ENCODE results near the gene LIN9. TPM values are rescaled to one million over a fixed set of nuclear protein-coding genes. Genes with fewer than 3 reads are reported as not detected.

Gene LIN9
- total and polyA plus RNA-seq, 3 experiments from 2014 or later = 3.5 to 10.7 (median 10.0) TPM

DNA sequence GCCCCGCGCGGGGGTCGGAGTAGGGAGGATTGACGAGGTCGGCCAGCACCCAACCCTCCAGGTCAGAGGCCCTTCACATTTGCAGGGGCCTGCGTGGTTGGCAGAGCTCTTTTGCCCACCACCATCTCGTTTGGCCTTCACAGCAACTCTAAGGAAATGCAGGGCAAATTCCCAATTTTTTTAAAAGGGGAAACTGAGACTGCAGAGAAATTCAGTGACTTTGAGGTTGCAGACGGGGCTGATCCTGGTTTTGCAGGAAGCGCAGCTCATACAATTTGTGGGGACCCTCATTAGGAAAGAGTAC is 122.0 kb downstream of the LIN9 start:
- peaks cover 33 to 43% (median 36%) of the 10 kb centered on the region in 3 donors for H3K4me1 Mint-ChIP-seq
- POLR2A ChIA-PET = no interaction called here

DNA sequence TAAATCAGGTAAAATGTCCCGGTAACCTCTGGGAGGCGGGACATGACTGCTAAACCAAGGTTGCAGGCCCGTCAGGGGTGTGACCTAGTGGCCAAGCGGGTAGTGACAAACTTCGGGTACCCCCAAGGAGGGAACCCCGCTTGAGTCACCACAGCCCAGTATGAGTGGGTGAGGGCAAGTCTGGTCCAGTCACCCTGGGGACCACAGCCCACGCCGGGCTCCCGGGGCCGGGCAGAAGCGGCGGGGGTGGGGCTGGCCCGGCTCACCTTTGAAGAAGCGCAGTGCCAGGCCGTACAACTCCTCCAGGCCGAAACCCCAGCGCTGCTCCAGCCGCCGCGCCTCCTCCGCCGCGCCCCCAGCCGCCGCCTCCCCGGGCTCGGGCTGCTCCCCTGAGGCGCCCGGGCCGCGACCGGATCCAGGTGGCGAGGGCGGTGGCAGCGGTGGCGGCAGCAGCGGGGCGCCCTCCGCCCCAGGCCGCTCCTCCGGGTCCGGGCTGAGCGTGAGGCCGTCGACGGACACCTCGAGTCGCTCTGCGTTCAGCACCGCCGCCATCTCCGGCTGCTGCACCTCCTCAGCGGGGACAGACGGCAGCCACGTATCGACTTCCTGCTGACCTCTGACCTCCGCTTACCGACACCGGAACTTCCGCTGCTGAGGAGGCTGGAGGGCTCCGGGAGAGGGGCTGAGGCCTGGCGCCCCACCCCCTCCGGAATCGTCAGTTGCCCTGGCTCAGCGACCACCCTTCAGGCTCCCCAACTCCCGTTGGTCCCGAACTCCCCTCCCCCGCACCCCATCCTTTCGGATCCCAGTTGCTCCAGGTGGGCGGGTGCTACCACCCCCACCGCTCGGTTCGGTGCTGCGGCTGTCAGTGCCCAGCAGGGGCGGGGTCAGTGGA is 122.6 kb downstream of the LIN9 start, which contains the start of gene ACBD3:
ACBD3 (minus strand) TSS at position 618 of the 895 bp plus-strand sequence; CDS start at position 552, 66 bp downstream.
- Histone ChIP-seq H3K27ac (ENCODE audit: low read depth, low read length) (peak within 1 kb of the TSS; percentile 90), H3K4me1 (ENCODE audit: insufficient read depth, low read length) (peaks cover 19% of the 10 kb centered on the region), H3K9me3 (ENCODE audit: low read length) (no peaks in the 10 kb centered on the region), H3K27me3 (ENCODE audit: insufficient read depth, low read length, poor library complexity, severe bottlenecking) (no peaks in the 10 kb centered on the region), H3K4me3 (ENCODE audit: low read length) (peak within 1 kb of the TSS; percentile 97), H3K36me3 (ENCODE audit: insufficient read depth, low read length) (no peaks in the 10 kb centered on the region)
- Mint-ChIP-seq H3K27me3 (no peaks in the 10 kb centered on the region), H3K36me3 (peaks cover 0 to 21% (median 2%) of the 10 kb centered on the region in 3 donors), H3K9me3 (no peaks in the 10 kb centered on the region), H3K27ac (peak within 1 kb of the TSS; percentile 89 to 98 (median 95)), H3K4me1 (peaks cover 37 to 49% (median 42%) of the 10 kb centered on the region in 3 donors), H3K4me3 (peak within 1 kb of the TSS; percentile 91 to 98 (median 95))
- CTCF ChIA-PET = interaction anchor here (1.4 to 2.7 kb wide), 3 partner anchors 11 to 61 kb away, joined by 4 to 17 read pairs (median 10); no protein-coding TSS in a partner anchor
- POLR2A ChIA-PET = no interaction called here
- DNase-seq = peak; percentile 74 to 91 (median 82)

More for the DNA sequence above, 122.0 kb downstream of the LIN9 start:
- H3K4me3 Mint-ChIP-seq = peak overlapping the region; percentile 89 to 98 (median 91)
- CTCF ChIA-PET = no interaction called here
- Histone ChIP-seq H3K4me3 (ENCODE audit: low read length) (peak overlapping the region; percentile 97), H3K27me3 (ENCODE audit: insufficient read depth, low read length, poor library complexity, severe bottlenecking) (no peaks in the 10 kb centered on the region), H3K9me3 (ENCODE audit: low read length) (no peaks in the 10 kb centered on the region), H3K27ac (ENCODE audit: low read depth, low read length) (peak overlapping the region; percentile 90), H3K36me3 (ENCODE audit: insufficient read depth, low read length) (no peaks in the 10 kb centered on the region), H3K4me1 (ENCODE audit: insufficient read depth, low read length) (peaks cover 19% of the 10 kb centered on the region)
- DNase-seq = no peak
- H3K36me3 Mint-ChIP-seq = peaks cover 0 to 16% (median 2%) of the 10 kb centered on the region in 3 donors
- peak overlapping the region; percentile 72 to 98 (median 94) for H3K27ac Mint-ChIP-seq
- no peaks in the 10 kb centered on the region for H3K9me3 Mint-ChIP-seq
- H3K27me3 Mint-ChIP-seq = no peaks in the 10 kb centered on the region

DNA sequence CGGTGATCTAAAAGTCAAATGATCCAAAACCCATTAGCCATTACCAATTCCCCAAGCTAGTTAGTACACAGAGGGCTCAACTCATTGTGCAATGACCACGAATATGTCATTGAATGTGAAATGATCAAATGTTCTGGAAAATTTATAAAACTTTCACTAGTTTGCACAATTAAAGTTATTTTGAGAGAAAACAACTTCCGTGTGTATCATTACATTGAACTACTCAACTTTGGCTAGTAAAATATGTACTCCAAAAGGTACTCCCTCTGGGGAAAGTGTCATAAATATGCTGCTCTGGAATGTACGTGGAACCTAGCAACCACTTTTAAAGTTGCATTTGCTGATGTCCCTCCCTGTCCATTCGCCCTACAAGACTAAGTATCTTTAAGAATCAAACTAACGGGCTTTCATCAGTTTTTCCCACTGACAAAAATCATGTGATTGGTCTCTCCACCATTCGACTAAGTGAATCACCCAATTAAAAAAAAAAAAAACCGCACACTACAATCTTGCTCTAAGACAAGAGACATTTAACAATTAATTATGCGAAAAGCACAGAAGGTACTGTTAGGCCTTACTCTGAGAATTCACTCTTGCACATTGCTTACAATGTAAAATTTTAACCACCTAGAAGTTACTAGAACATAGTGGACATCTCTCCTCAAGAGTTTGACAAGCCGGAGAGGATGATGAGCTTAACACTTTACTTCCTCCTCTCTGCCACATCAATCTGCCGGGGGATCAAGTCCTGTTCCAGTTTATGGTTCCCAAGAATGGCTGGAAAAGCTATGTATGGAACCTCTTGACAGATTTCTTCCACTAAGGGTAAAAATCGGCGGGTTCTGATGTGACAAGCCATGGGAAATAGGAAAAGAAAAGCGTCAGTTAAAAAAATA is 123.6 kb downstream of the LIN9 start:
- DNase-seq = no peak
- Histone ChIP-seq H3K27me3 (ENCODE audit: insufficient read depth, low read length, poor library complexity, severe bottlenecking) (no peaks in the 10 kb centered on the region), H3K4me3 (ENCODE audit: low read length) (peak overlapping the region; percentile 97), H3K36me3 (ENCODE audit: insufficient read depth, low read length) (no peaks in the 10 kb centered on the region), H3K27ac (ENCODE audit: low read depth, low read length) (peak overlapping the region; percentile 90), H3K9me3 (ENCODE audit: low read length) (no peaks in the 10 kb centered on the region), H3K4me1 (ENCODE audit: insufficient read depth, low read length) (peaks cover 19% of the 10 kb centered on the region)
- peaks cover 0 to 28% (median 2%) of the 10 kb centered on the region in 3 donors for H3K36me3 Mint-ChIP-seq
- ChIA-PET CTCF (interaction anchor here (0.6 to 2.7 kb wide), 5 partner anchors 9 to 148 kb away, joined by 3 to 17 read pairs (median 4); no protein-coding TSS in a partner anchor), POLR2A (interaction anchor here (0.9 kb wide), 1 partner anchor 186 kb away, joined by 3 read pairs; the partner anchor contains the start of gene SDE2)
- no peaks in the 10 kb centered on the region for H3K9me3 Mint-ChIP-seq
- H3K27ac Mint-ChIP-seq = peak overlapping the region; percentile 82 to 95 (median 94)
- no peaks in the 10 kb centered on the region for H3K27me3 Mint-ChIP-seq
- peak overlapping the region; percentile 91 to 96 (median 95) for H3K4me3 Mint-ChIP-seq
- H3K4me1 Mint-ChIP-seq = peaks cover 43 to 58% (median 52%) of the 10 kb centered on the region in 3 donors

DNA sequence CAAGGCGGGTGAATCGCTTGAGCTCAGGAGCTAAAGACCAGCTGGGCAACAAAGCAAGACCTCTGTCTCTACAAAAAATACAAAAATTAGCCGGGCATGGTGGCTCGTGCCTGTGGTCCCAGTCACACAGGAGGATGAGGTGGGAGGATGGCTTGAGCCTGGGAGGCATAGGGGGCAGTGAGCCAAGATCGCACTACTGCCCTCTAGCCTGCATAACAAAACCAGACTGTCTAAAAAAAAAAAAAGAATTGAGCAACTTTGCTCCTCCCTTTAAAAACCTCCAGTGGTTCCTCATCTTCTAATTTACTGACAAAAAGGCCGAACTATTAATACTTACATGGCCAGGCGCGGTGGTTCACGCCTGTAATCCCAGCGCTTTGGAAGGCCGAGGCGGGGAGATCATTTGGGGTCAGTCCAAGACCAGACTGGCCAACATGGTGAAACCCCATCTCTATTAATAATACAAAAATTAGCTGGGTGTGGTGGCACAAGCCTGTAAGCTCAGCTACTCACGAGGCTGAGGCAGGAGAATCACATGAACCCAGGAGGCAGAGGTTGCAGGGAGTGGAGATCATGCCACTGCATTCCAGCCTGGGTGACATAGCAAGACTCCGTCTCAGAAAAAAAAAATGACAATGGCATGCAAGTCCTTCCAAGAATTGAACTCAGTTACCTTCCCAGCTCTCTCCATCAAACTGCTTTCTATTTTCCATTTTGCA is 126.8 kb downstream of the LIN9 start:
- no peak for DNase-seq
- Mint-ChIP-seq H3K27me3 (no peaks in the 10 kb centered on the region), H3K36me3 (peaks cover 0 to 41% (median 5%) of the 10 kb centered on the region in 3 donors), H3K27ac (peak overlapping the region in 3 of 8 donors; percentile 23 to 75 (median 73)), H3K4me3 (peak overlapping the region in 3 of 7 donors; percentile 9 to 48 (median 20)), H3K9me3 (no peaks in the 10 kb centered on the region), H3K4me1 (peaks cover 58 to 84% (median 77%) of the 10 kb centered on the region in 3 donors)
- no peaks in the 10 kb centered on the region for H3K9me3 ChIP-seq (ENCODE audit: low read length)
- no peak overlapping the region for H3K27ac ChIP-seq (ENCODE audit: low read depth, low read length)
- peaks cover 24% of the 10 kb centered on the region for H3K4me1 ChIP-seq (ENCODE audit: insufficient read depth, low read length)
- CTCF ChIA-PET = interaction anchor here (1.0 to 1.8 kb wide), 2 partner anchors 56 to 117 kb away, joined by 3 to 8 read pairs; no protein-coding TSS in a partner anchor
- POLR2A ChIA-PET = no interaction called here
- H3K27me3 ChIP-seq (ENCODE audit: insufficient read depth, low read length, poor library complexity, severe bottlenecking) = no peaks in the 10 kb centered on the region
- H3K36me3 ChIP-seq (ENCODE audit: insufficient read depth, low read length) = no peaks in the 10 kb centered on the region
- H3K4me3 ChIP-seq (ENCODE audit: low read length) = no peak overlapping the region

Other genes with a start within 250 kb of the LIN9 start
- gene H3-3A, start 246.4 kb downstream of the LIN9 start, total RNA-seq = 100 to 1,000 TPM; 356 to 372 TPM
- gene H3-3A, start 246.4 kb downstream of the LIN9 start, polyA plus RNA-seq = 803 TPM
- 10 to 100 TPM; 20.4 to 21.5 TPM for gene ACBD3, start 122.4 kb downstream of the LIN9 start, total RNA-seq
- 22.3 TPM for gene ACBD3, start 122.4 kb downstream of the LIN9 start, polyA plus RNA-seq
- not detected for gene MIXL1, start 85.5 kb downstream of the LIN9 start, total RNA-seq
- not detected for gene MIXL1, start 85.5 kb downstream of the LIN9 start, polyA plus RNA-seq
- 100 to 1,000 TPM; 224 to 234 TPM for gene PARP1, start 98.9 kb upstream of the LIN9 start, total RNA-seq
- gene PARP1, start 98.9 kb upstream of the LIN9 start, polyA plus RNA-seq = 137 TPM
- gene STUM, start 239.6 kb upstream of the LIN9 start, total RNA-seq = not detected
- gene STUM, start 239.6 kb upstream of the LIN9 start, polyA plus RNA-seq = 0.13 TPM